ENCODE results near the gene VWF.

The VWF gene

DNA sequence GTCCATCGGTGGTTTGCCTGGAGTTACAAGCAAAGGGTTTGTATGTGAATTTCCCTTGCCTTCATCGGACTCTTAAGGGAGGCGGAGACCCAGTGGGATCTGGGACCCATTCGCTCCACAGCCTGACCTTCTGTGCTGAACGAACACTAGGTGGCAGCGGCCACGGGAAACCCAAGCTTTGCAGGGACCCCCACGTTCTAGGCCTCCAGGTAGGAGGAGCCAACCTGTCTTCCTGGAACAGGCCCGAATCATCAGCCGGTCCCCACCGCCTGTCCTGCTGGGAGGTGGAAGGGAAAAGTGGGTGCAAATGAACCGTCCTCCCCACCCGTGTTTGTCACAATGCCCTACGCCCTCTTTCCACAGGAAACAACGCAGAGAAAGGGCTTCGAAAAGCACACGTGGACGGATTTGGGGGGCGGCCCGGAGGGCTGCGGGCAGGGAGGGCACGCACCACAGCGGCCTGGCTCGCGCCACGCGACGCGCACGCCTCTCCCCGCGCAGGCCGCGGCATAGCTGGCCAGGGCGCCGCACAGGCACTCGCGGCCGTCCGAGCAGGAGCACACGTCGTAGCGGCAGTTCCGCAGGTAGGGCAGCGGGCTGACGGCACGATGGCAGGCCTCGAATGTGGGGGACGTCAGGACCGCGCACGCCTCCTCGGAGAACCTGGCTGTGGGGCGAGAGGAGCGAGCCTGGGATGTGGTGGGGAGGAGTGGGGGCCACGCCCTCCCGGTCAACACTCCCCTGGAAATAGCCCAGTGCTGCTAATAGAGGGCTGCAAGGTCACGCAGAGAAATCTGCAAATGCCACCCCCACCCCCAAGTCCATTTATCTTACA, 67.8 kb downstream of the VWF start:
- H2AFZ ChIP-seq, result peak overlapping the region; percentile 68
- H3K36me3 ChIP-seq (ENCODE audit: control insufficient read depth, insufficient read depth, low read length), result no peaks in the 10 kb centered on the region
- TF ChIP-seq, protein P1, sequence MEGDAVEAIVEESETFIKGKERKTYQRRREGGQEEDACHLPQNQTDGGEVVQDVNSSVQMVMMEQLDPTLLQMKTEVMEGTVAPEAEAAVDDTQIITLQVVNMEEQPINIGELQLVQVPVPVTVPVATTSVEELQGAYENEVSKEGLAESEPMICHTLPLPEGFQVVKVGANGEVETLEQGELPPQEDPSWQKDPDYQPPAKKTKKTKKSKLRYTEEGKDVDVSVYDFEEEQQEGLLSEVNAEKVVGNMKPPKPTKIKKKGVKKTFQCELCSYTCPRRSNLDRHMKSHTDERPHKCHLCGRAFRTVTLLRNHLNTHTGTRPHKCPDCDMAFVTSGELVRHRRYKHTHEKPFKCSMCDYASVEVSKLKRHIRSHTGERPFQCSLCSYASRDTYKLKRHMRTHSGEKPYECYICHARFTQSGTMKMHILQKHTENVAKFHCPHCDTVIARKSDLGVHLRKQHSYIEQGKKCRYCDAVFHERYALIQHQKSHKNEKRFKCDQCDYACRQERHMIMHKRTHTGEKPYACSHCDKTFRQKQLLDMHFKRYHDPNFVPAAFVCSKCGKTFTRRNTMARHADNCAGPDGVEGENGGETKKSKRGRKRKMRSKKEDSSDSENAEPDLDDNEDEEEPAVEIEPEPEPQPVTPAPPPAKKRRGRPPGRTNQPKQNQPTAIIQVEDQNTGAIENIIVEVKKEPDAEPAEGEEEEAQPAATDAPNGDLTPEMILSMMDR (IDR thresholded peaks at IDR 0.05), result no peak
- no peak overlapping the region for H3K9ac ChIP-seq
- no peak overlapping the region for H3K27ac ChIP-seq
- no peak overlapping the region for H3K4me3 ChIP-seq (ENCODE audit: low read depth, low read length)
- H3K9me3 ChIP-seq (ENCODE audit: control insufficient read depth, low read length), result no peaks in the 10 kb centered on the region
- H3K27me3 ChIP-seq (ENCODE audit: control insufficient read depth, insufficient read depth, low read length), result no peaks in the 10 kb centered on the region
- peak overlapping the region; percentile 37 for H3K4me2 ChIP-seq (ENCODE audit: low read length)
- H3K79me2 ChIP-seq, result no peaks in the 10 kb centered on the region
- no peaks in the 10 kb centered on the region for H3K4me1 ChIP-seq

DNA sequence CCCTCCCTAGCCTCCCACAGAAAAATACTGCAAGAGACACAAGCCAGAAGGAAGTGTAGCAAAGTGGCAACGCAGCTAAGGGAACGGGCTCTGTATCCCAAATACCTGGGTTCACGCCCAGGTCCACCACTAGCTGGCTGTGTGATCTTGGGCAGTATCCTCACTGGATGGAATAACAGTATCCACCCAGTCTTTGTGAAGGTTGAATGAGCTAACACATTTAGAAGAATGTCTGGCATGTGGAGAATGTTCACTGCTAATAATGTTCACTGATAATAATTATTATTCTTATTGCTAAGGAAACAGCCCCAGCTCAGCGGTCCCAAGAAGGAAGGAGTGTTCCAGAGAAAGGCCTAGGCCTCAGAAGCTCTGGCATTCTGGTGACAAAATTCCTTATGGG, 70.9 kb downstream of the VWF start:
- Histone ChIP-seq H2AFZ (no peak overlapping the region), H3K9me3 (ENCODE audit: control insufficient read depth, low read length) (no peaks in the 10 kb centered on the region), H3K4me3 (ENCODE audit: low read depth, low read length) (no peak overlapping the region), H3K36me3 (ENCODE audit: control insufficient read depth, insufficient read depth, low read length) (no peaks in the 10 kb centered on the region), H3K4me1 (no peaks in the 10 kb centered on the region), H3K79me2 (no peaks in the 10 kb centered on the region), H3K27me3 (ENCODE audit: control insufficient read depth, insufficient read depth, low read length) (no peaks in the 10 kb centered on the region), H3K27ac (no peak overlapping the region), H3K4me2 (ENCODE audit: low read length) (no peak overlapping the region), H3K9ac (no peak overlapping the region)
- TF ChIP-seq, protein P1 (IDR thresholded peaks at IDR 0.05), result no peak

DNA sequence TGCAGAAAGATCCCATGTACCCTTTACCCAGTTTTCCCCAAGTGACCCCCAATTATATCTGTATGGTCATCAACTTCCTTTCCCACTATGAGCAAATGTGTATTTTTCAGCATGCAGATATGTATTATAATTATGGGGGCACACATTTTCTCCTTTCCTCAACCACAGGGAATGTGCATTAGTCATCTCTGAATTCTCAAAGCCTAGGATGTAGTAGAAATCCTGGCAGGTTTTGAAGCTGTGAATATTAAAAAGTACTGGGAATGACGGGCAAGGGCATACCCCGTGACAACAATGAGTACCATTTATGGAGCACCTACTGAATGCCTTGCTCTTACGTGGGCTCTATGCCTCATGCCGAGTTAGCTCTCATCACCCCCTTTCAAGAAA, 71.5 kb downstream of the VWF start:
- no peak overlapping the region for H3K27ac ChIP-seq
- no peaks in the 10 kb centered on the region for H3K36me3 ChIP-seq (ENCODE audit: control insufficient read depth, insufficient read depth, low read length)
- no peak overlapping the region for H3K4me2 ChIP-seq (ENCODE audit: low read length)
- no peaks in the 10 kb centered on the region for H3K79me2 ChIP-seq
- no peak overlapping the region for H3K4me3 ChIP-seq (ENCODE audit: low read depth, low read length)
- H3K27me3 ChIP-seq (ENCODE audit: control insufficient read depth, insufficient read depth, low read length), result no peaks in the 10 kb centered on the region
- no peaks in the 10 kb centered on the region for H3K4me1 ChIP-seq
- no peak overlapping the region for H2AFZ ChIP-seq
- TF ChIP-seq, protein P1 (IDR thresholded peaks at IDR 0.05), result no peak
- no peak overlapping the region for H3K9ac ChIP-seq
- H3K9me3 ChIP-seq (ENCODE audit: control insufficient read depth, low read length), result no peaks in the 10 kb centered on the region

DNA sequence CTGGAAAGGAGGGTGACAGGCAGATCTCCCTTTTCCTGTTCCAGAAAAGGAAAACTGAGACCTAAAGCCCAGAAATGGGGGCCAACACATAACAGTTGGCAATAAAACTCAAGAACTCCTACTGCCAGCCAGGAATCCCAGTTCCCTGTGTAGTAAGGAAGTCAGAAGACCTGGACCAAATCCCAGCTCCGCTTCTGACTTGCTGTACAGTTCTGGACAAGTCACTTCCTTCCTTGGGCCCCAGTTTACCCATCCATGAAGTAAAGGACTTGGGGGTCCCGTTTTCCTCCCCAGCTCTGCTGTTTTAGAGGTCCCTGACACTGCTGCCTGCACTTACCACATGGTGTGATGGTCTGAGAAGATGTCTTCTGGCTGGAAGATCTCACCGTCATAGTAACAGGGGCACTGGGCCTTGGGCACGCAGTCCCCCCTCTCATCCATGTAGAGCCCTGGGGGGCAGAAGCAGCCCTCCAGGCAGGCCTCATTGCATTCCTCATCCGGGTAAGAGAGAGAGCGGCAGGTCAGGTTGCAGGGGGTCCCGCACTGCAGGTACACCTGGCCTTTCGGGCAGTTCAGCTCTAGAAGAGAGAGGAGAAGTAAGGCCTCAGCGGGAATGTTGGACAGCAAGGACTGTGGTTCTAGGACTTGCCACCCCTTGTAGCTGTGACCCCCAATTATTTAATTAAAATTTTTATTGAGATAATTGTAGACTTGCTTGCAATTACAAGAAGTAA, 72.1 kb downstream of the VWF start:
- TF ChIP-seq, protein P1 (IDR thresholded peaks at IDR 0.05), result no peak
- no peak overlapping the region for H3K27ac ChIP-seq
- H3K4me2 ChIP-seq (ENCODE audit: low read length), result no peak overlapping the region
- H3K9ac ChIP-seq, result no peak overlapping the region
- H2AFZ ChIP-seq, result no peak overlapping the region
- no peaks in the 10 kb centered on the region for H3K36me3 ChIP-seq (ENCODE audit: control insufficient read depth, insufficient read depth, low read length)
- no peaks in the 10 kb centered on the region for H3K4me1 ChIP-seq
- no peaks in the 10 kb centered on the region for H3K9me3 ChIP-seq (ENCODE audit: control insufficient read depth, low read length)
- H3K4me3 ChIP-seq (ENCODE audit: low read depth, low read length), result no peak overlapping the region
- H3K27me3 ChIP-seq (ENCODE audit: control insufficient read depth, insufficient read depth, low read length), result no peaks in the 10 kb centered on the region
- no peaks in the 10 kb centered on the region for H3K79me2 ChIP-seq
